GM21528 (cell line): ENCODE measurements around the gene PASK.
"Not testable (repeated sequence)": the region's sequence is repeated elsewhere in the genome, so short reads cannot be mapped to it uniquely, and the experiment has no call there.

Source experiments
- ATAC-seq: cut with Tn5 transposase; IDR thresholded peaks from one replicate; pipeline ENCODE4 v1.9.1; 2021; ENCODE audit warnings: mild to moderate bottlenecking, moderate library complexity; ENCODE audit not compliant: unreplicated experiment, low FRiP score

Gene PASK

DNA sequence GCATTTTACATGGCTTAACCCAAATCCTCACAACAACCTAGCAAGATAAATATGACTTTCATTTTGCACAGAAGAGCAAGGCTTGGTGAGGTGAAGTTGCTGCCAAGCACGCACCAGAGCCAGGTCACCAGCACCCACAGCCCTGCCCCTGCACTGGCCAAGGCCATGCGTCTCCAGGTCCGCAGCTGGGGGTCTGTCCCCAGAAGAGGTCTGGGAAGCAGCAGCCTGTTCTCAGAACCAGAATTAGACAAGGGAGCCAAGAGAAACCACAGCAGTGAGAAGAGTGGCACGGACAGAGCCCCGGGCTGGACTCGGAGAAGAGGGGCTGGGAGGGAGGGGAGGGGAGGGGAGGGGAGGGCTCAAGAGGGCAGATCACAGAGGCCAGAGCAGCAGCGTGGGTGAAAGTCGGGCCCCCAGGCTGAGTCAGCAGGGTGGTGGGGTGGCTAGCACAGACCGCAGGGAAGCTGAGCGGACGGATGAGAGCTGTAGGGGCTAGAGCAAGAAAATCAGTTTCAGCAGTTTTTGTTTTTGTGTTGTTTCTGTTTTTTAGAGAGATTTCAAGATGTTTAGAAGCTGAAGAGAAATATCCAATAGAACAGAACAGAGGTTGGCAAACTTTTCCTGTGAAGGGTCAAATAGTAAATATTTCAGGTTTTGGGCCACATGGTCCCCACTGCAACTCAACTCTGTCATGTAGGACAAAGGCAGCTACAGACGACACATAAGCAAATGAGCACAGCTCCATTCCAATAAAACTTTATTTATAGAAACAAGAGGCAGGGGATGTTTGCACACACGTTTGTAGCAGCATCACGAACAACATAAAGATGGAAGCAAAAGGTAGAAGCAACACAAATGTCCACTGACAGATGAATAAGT, 39.8 kb downstream of the PASK start:
- ATAC-seq = no peak

DNA sequence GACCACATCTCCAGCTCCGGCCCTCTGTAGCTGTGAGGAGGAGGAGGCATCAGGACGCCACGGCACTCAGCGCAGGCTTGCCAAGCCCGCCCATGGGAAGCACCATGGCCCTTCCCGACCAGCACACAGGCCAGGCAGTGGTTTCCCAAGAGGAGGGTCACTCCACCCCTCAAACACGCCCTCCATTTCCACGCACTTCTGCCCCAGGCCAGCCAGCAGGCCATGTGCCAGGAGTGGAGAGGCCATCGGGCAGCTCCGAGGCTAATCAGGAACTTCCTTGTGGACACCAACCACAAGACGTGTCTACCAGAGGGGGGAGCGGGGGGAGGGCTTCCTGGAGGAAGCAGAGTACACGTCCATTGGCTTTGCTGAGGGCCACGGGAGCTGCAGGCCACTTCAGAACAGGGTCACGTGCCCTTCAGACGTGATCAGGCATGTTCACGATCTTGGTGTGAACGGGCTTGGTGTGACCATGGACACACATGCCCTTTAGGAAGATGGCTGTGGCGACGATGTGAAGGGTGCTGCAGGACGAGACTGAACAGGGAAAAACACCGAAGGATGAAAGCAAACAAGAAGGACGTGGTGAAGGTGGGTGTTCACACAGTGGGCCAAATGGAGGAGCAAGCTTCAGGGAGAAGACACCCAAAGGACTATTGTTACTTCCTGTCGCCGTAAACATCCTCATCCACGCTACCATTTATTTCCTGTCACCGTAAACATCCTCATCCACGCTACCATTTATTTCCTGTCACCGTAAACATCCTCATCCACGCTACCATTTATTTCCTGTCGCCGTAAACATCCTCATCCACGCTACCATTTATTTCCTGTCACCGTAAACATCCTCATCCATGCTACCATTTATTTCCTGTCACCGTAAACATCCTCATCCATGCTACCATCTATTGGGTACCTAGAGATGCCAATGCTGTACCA, 40.7 kb downstream of the PASK start:
- ATAC-seq = no peak

DNA sequence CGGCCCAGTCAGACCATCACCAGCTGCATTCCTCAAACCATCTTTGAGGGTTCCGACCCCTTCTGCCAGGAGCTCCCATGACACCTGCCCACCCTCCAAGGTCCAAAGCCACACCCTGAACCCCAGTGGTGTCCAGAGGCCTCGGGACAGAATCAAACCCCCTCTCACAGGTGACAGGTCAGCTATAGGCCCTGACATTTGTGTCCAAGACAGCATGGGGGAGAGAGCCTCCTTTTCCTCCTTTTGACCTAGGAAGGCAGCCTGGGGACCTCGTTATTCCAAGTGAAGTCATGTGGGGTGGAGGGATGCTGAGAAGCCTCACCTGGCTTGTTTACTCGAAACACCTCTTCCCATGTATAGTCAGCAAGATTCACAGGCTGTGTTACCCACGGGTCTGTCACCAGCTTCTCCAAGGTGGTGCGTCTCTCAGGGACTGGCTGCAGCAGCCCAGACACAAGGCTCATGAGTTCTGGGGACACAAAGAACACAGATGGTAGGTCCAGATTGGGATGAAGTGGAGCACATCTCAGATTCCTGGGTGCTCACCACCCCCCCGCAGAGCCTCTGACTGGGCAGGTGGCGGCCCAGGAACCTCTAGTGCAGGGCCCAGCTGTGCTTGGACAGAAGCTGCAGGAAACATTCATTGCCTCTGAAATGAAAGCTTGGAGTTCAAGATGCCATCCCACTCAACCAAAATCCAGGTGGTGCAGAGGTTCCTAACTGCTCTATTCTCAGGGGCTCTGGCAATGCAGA, 42.1 kb downstream of the PASK start:
- ATAC-seq = no peak

DNA sequence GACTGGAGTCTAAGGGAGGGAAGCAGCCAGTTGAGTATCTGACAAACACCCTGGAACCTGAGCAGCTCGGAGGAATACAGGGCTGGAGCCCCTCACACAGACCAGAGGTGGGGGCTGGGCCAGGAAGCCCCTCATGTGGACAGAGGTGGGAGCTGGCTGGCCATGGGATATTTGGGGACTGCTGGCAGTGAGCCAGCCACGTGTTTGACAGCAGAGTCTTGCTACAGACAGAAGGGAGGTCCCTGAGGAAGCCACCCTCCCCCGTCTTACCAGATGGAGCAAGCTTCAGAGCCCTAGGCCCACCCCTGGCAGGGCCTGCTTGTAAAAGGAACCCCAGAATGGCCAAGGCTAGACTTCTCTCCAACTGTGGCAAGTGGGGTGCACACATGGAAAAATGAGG, 43.6 kb downstream of the PASK start:
- ATAC-seq = no peak

DNA sequence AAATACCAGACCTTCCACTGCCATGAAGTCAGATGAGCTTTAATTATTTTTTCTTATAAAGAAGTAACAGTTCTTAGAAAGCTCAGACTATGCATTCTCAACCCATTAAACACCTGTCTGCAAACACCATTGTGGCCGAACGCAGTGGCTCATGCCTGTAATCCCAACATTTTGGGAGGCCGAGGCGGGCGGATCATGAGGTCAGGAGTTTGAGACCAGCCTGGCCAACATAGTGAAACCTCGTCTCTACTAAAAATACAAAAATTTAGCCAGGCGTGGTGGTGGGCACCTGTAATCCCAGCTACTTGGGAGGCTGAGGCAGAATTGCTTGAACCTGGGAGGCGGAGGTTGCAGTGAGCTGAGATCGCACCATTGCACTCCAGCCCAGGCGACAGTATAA, 44.7 kb downstream of the PASK start:
- ATAC-seq = not testable (repeated sequence)

DNA sequence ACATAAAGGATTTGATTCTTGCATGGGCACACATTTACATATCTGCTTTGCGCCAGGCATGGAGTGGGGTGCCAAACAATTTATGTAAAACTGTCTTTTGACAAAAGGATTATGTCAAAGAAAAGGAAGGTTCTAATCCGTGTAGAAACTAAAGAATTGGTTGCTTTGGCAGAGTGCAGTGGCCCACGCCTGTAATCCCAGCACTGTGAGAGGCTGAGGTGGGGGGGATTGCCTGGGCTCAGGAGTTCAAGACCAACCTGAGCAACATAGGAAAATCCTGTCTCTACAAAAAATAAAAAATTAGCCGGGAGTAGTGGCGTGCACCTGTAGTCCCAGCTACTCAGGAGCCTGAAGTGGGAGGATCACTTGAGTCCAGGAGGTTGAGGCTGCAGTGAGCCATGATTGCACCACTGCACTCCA, 46.1 kb downstream of the PASK start:
- ATAC-seq = no peak

DNA sequence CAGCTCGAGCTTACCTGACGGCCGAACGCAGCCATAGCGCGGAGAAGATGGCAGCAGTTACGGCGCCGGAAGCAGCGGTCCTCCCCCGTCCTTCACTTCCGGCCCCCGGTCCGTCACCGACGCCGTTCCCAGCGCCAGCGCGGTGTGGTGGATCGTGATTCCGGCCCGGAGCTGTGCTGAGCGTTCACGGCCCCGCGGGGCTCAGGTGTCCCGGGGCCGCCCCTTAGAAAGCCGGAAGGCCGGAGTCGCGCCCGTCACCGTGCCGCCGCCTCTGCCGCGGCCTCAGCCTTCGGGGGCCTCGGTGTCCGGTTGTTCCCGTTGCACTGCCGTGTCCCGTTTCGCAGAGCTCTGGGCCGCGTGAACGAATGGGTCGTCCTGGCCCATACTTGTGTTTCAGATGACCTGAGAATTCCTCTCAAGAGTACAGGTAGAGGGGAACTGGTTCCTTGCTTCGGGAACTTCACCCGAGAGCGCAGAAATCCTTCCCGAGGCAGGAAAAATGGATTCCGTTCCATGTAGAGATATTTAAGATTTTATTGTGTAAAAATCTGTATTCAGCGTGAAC, 47.0 kb downstream of the PASK start, which contains the start of gene MTERF4:
Gene MTERF4 (minus strand): TSS at position 49 of the 565 bp plus-strand sequence. CDS start 14 bp downstream, at position 35.
- ATAC-seq = peak; percentile 87

DNA sequence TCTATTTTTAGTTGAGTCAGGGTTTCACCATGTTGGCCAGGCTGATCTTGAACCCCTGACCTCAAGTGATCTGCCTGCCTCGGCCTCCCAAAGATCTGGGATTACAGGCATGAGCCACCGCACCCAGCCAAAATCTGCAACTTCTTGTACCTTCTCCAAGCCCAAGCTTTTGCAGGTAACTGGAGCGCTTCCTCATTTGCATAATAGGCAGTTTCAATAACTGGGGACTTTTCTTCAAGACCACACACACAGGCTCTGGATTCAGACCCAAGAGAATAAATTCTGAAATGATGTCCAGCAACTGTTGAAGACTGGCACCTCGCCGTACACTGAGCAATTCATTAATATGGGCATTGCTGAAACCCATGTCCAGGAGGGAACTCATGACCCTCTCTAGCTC, 50.0 kb downstream of the PASK start:
- no peak for ATAC-seq

DNA sequence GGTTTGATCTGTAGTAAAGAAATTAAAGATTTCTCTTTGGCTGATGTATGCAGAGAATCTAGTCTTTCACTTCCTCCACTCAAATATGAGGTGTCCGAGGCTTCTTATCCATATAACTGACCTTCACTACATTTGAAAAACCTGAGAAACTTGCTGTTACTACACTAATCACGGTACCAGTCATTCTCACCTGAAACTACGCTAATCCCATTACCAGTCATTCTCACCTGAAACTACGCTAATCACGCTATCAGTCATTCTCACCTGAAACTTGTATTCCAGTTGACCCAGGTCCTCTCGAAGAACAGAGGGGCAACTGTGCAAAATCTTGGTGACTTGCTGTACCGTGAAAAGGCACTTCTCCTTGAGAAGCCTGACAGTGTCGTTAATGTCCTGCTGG, 52.3 kb downstream of the PASK start:
- no peak for ATAC-seq

DNA sequence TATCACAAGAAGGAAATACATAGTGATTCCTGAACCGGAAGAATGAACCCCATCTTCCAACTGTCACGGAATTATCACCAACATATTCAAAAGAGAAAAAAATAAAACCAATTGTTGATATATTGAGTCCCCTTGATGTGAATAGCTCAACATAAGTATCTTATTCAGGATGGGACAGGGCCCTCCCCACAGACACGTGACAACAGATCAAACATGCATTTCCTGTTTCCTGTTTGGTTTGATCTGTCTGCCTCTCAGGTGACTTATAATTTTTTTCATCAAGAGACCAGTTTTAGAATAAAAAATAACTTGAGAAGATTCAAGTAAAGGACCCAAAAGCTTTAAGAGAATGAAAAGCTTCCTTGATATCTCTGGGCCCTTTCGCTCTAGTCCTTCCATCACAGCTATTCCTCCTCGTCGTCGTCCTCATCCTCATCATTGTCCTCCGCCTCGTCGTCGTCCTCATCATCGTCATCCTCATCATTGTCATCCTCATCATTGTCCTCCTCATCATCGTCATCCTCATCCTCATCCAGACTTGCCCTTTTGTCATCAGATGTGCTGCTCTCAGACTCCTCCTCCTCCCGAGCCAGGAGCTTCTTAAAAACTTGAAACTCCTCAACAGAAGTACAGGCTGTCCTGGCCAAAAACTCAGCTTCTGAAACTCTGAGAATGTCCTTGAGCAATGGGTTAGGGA, 53.5 kb downstream of the PASK start:
- ATAC-seq = no peak

DNA sequence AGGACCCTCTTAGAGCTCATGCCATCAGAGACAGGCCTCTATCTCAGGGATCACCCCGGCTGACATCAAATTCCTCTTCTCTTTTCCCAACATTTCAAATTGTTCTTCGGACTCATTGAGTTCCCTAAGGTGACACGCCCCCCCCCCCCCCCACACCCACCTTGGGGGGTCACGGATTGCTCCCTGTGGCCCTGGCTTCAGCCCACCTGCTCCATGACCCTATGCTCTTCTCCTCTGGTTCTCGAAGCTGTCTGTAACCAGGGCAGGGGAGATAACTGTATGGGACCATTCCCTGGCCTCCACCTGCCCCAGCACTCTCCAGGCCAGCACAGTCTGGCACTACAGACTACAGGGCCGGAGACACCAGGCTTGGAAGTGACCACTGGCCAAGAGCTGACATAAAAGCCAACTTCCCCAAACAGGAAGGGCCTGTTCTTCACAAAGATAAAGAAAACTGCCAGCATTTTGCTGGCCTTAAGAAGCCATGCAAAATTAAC, 54.3 kb downstream of the PASK start:
- ATAC-seq = no peak

DNA sequence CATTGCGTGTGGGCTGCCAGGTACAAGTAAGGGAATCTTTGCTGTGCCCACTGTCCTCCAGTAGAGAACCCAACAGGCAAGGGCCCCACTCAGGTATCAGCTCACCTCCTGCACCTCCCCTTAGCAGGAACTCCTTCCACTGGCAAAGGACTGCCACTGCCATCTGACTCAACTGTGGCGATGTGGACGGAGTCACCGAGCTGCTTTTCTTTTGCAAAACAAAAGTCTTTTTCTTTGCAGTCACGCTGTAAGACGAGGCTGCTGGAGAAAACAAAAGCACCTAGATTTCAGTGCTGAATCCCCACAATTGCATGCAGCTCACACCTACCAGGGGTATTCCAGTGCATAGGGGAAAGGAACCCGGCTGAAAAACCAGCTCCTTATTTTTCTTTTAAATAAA, 55.1 kb downstream of the PASK start:
- no peak for ATAC-seq

DNA sequence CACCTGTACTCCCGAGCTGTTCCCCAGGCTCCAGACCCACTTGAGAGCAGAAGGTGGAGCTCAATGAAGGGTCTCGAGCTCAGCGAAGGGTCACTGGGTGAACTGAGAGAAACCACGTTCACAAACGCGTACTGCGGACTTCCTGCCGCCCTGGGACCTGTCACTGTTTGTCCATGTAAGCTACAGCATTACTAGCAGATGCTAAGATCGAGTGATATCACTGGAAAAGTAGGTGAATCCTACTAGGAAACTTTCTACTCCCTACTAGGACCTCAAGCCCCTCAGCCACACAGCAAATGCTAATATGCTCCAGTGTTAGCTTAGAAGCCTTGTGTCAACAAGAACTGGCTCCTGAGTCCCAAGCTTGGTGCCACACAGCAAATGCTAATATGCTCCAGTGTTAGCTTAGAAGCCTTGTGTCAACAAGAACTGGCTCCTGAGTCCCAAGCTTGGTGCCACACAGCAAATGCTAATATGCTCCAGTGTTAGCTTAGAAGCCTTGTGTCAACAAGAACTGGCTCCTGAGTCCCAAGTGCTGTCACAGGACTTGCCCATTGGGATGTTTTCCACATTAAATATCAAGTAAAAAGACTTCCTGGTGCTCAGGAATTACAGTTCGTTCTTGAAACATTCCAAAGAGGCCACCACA, 56.0 kb downstream of the PASK start:
- not testable (repeated sequence) for ATAC-seq

DNA sequence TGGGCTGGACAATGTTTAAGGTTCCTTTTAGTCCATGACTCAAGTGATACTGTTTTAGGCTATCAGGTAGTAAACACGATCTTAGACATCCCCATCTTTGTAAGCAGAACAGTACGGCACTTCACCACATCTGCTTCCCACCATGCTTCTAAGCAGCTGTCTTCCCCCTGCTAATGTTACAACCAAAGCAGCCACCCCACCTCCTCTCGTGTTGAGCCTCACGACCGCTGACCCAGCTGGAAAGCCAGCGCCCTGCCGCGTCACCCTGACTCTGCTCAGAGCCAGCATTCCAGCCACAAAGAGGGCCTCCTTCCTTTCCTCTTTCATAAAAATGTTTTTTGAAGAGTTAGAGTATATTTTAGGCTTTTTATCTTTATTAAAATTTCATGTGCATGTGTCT, 56.6 kb downstream of the PASK start:
- ATAC-seq = no peak

DNA sequence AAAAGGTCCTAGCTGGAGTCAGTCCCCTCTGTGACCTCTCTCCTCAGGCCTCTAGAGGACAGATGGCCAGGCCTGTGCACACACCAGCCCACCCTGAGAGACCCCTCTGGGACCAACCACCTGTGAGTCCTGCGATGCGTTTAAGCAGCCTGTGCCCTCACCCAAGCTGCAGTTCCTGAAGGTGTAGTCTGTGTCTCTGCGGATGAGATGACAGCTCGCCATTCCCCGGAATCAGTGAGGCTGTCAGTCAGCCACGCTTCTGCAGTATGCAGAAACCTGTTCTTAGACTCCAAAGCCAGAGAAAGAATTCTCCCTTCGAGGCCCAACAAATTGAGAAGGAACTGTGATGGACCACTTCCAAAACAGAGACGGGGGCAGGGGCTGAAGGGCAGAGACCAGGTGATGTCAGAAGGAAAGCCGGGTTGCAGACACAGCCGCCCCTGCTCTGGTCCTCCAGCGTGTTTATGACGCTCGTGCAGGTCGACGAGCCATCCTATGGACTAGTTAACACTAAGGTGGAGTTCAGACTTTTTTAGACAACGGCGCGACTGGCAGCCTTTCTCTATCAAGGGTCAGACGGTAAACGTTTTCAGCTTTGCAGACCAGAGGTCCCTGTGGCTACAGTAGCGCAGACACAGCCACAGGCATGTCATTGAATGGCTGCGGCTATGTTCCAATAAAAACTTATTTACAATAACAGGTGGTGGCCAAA, 57.4 kb downstream of the PASK start:
- no peak for ATAC-seq

DNA sequence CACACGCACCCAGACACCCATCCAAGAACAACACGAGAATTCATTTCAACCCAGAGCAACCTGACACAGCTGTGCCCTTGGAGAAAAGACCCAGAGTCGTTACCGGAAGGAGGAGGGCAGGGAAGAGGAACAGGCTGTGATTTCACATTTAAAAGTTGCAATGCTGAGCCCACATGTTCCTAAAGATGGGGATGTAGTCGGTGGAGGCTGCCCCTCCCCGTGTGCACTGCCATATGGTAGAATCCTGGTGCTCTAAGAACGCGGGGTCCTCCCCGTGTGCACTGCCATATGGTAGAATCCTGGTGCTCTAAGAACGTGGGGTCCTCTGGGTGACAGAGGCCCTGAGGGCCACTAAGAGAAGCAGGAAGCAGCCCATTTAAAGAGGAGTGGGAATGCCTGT, 58.1 kb downstream of the PASK start:
- no peak for ATAC-seq

DNA sequence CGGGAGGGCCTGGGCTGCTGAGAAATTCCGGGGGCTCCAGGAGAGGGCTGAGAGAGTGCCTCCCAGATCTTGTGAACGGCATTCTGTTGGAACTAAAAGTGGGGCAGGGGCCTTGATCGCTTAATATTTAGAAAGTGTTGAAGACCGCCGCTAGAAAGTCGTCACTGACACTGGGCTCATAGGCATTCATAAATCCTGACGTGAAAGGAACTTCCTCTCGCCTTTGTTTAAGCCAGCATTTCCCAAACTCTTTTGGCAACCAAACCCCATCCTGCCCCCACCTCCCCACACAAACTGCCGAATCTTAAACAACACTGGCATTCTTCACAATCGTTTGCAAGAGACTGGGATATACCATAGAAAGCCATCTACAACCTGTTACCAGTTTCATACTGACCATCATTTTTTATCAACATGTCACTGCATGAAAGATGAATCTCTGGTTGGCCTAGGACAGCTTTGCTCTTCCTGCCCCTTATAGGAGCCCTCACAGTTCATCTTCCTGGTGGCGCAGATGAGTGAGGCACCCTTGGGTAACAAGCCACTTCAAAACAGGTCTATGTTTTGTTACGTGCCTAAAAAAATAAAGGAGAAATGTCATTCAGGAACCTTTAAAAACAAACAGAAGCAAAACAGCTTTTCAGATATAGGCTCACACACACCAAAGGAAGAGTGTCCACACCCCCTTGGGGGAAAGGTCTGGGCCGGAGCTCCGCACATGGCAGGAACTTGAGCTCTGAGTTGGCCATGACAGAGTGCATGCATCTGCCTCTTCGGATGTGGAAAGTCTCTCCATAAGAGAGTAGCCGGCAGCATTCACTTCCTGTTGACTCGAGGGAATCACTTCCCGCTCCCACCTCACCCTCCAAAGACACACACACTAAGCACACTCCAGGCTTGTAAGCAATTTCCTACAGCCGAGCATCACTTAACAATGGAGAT, 60.2 kb downstream of the PASK start:
- no peak for ATAC-seq
